Measurements from ENCODE around the gene PSMA6. TPM values are rescaled to one million over a fixed set of nuclear protein-coding genes. Genes with fewer than 3 reads are reported as not detected.
"Not testable (repeated sequence)": the region's sequence is repeated elsewhere in the genome, so short reads cannot be mapped to it uniquely, and the experiment has no call there.

The PSMA6 gene
- total RNA-seq, 1 experiment from 2014 or later, result 210 TPM

DNA sequence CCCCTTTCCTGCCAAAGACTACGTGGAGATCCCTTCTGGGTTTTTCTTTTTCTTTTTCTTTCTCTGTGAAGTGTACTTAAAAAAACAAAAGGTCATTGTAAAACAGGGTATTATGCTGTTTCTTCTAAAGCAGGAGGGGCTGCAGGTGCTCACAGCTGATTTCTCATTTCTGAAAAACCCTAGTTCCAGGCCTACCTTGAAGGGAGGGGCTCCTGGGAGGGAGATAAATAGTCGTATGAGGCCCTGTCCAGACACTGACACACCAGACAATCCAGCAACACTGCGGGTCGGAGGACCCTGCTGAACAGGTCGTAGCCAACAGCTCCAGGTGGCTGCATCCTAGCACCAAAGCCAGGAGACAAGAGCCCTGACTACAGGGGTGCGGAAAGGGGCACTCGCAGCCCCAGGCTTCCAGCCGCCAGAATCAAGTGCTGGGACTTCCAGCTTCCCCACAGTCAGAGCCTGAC is 41.1 kb downstream of the PSMA6 start (continued):
- no peak for TF ChIP-seq MYBL2 (CRISPR knock-in tag; IDR thresholded peaks at IDR 0.05)
- TF ChIP-seq, protein P1, sequence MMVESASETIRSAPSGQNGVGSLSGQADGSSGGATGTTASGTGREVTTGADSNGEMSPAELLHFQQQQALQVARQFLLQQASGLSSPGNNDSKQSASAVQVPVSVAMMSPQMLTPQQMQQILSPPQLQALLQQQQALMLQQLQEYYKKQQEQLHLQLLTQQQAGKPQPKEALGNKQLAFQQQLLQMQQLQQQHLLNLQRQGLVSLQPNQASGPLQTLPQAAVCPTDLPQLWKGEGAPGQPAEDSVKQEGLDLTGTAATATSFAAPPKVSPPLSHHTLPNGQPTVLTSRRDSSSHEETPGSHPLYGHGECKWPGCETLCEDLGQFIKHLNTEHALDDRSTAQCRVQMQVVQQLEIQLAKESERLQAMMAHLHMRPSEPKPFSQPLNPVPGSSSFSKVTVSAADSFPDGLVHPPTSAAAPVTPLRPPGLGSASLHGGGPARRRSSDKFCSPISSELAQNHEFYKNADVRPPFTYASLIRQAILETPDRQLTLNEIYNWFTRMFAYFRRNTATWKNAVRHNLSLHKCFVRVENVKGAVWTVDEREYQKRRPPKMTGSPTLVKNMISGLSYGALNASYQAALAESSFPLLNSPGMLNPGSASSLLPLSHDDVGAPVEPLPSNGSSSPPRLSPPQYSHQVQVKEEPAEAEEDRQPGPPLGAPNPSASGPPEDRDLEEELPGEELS (CRISPR knock-in tag; IDR thresholded peaks at IDR 0.05), result no peak

DNA sequence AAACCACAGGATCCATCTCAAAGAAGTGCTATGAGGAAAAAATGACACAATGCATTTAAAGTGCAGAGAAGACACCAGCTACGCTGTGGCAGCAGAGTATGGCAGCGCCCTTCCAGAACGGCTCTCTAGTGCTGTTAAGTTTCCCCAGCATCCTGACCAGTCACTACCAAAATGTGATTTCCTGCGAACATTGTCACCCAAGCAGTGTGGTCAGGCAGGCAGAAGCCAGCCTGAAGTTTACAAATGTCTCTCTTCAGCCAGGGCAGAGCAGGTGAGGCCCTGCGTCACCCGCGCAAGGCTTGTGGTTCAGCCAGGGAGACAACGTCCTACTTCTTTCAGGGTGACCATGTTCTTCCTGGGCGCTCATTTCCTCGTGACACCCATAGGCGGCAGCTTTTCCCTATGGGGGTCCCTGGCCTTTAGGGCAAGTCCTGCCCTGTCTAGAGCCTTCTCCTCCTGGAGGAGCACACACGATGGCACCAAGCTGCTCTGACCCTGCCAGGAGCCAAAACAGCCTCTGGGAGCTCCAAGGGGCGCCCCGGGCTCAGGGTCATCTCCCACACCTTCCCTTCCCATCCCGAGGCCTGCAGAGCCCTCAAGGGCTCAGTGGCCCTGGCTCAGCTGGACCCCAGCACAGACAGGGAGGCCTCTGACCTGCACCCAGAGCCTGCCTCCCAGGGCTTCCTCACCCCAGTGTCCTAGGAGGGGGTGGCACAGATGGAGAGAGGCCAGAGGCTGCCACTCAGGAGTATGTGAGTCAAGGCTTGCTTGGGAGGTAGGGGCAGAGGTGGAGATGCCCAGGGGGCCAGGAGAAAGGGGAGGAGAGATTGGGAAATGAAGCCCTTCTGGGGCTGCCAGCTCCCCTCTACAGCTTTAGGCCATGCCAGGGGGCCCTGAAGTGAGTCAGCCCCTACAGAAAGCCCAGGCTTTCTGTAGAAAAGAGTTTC is 41.9 kb downstream of the PSMA6 start:
- no peaks in the 10 kb centered on the region for H3K27me3 Mint-ChIP-seq (ENCODE audit: low read depth)
- no peak overlapping the region; the same call in 1 of the 2 replicates for H3K27ac Mint-ChIP-seq
- H3K9me3 Mint-ChIP-seq, result no peaks in the 10 kb centered on the region
- TF ChIP-seq ARID4B (CRISPR knock-in tag; IDR thresholded peaks at IDR 0.05; ENCODE audit: borderline replicate concordance) (no peak), GABPB1 (CRISPR knock-in tag; IDR thresholded peaks at IDR 0.05) (peak; percentile 25; the same call in 1 of the 2 replicates)
- CTCF ChIA-PET, result interaction anchor here (0.7 to 2.3 kb wide), 3 partner anchors 19 to 119 kb away, joined by 3 to 10 read pairs (median 4); partner anchors contain the start of gene NFKBIA
- no peaks in the 10 kb centered on the region for H3K36me3 Mint-ChIP-seq
- peaks cover 54% of the 10 kb centered on the region for H3K4me1 Mint-ChIP-seq
- ATAC-seq, result no peak
- no peak for DNase-seq (ENCODE audit: low spot score)
- POLR2A ChIA-PET, result interaction anchor here (1.1 to 2.1 kb wide), 3 partner anchors 8 to 65 kb away, joined by 3 to 5 read pairs (median 3); no protein-coding TSS in a partner anchor
- H3K4me3 Mint-ChIP-seq, result no peak overlapping the region

GRCh38 chr14:35335388-35336092 is 43.4 kb downstream of the PSMA6 start:
- DNase-seq (ENCODE audit: low spot score) (no peak), ATAC-seq (no peak)
- peaks cover 54% of the 10 kb centered on the region for H3K4me1 Mint-ChIP-seq
- H3K27me3 Mint-ChIP-seq (ENCODE audit: low read depth), result no peaks in the 10 kb centered on the region
- no peaks in the 10 kb centered on the region for H3K9me3 Mint-ChIP-seq
- no peaks in the 10 kb centered on the region for H3K36me3 Mint-ChIP-seq
- no peak overlapping the region for H3K27ac Mint-ChIP-seq
- TF ChIP-seq, protein P2, sequence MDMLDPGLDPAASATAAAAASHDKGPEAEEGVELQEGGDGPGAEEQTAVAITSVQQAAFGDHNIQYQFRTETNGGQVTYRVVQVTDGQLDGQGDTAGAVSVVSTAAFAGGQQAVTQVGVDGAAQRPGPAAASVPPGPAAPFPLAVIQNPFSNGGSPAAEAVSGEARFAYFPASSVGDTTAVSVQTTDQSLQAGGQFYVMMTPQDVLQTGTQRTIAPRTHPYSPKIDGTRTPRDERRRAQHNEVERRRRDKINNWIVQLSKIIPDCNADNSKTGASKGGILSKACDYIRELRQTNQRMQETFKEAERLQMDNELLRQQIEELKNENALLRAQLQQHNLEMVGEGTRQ (CRISPR knock-in tag; IDR thresholded peaks at IDR 0.05), result no peak
- no peak for TF ChIP-seq NR1H2 (CRISPR knock-in tag; IDR thresholded peaks at IDR 0.05)
- TF ChIP-seq SMAD4 (CRISPR knock-in tag; IDR thresholded peaks at IDR 0.05), result no peak
- TF ChIP-seq ZBTB21 (CRISPR knock-in tag; IDR thresholded peaks at IDR 0.05; ENCODE audit: borderline replicate concordance), result no peak
- TF ChIP-seq ZNF138 (CRISPR knock-in tag; conservative IDR thresholded peaks at IDR 0.05), result no peak
- TF ChIP-seq ZSCAN18 (CRISPR knock-in tag; IDR thresholded peaks at IDR 0.05), result no peak
- TF ChIP-seq MLX (CRISPR knock-in tag; IDR thresholded peaks at IDR 0.05), result no peak
- TF ChIP-seq TP53 (CRISPR knock-in tag; IDR thresholded peaks at IDR 0.05), result no peak
- no peak for TF ChIP-seq FOXJ3 (CRISPR knock-in tag; IDR thresholded peaks at IDR 0.05; ENCODE audit: borderline replicate concordance)
- TF ChIP-seq, protein P3, sequence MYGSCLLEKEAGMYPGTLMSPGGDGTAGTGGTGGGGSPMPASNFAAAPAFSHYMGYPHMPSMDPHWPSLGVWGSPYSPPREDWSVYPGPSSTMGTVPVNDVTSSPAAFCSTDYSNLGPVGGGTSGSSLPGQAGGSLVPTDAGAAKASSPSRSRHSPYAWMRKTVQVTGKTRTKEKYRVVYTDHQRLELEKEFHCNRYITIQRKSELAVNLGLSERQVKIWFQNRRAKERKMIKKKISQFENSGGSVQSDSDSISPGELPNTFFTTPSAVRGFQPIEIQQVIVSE (CRISPR knock-in tag; IDR thresholded peaks at IDR 0.05; ENCODE audit: borderline replicate concordance), result no peak
- ChIA-PET CTCF (interaction anchor here (1.9 kb wide), 1 partner anchor 12 kb away, joined by 6 read pairs; no protein-coding TSS in a partner anchor), POLR2A (no interaction called here)
- no peak overlapping the region for H3K4me3 Mint-ChIP-seq

- H3K4me1 Mint-ChIP-seq, result peaks cover 54% of the 10 kb centered on the region
- H3K27me3 Mint-ChIP-seq (ENCODE audit: low read depth); H3K36me3 Mint-ChIP-seq; DNase-seq (ENCODE audit: low spot score); ATAC-seq; H3K9me3 Mint-ChIP-seq; POLR2A ChIA-PET; H3K4me3 Mint-ChIP-seq: not testable (repeated sequence)
- CTCF ChIA-PET, result interaction anchor here (1.9 kb wide), 1 partner anchor 12 kb away, joined by 6 read pairs; no protein-coding TSS in a partner anchor
- H3K27ac Mint-ChIP-seq, result peak overlapping the region; percentile 96
Observed at GRCh38 chr14:35336171-35336493, 44.0 kb downstream of the PSMA6 start.
